ENCODE data around the gene SLC25A19. TPM values are rescaled to one million over a fixed set of nuclear protein-coding genes. Genes with fewer than 3 reads are reported as not detected.
A peak's percentile ranks its signal among the peaks of the same experiment; 100 is the strongest.

SLC25A19 gene
- total and polyA plus RNA-seq, 9 of the 15 experiments (the other 6 are each of a cell fraction or from before 2014, with no cell fraction given): 33.4 to 76.6 (median 55.3) TPM

GRCh38 chr17:75240394-75241142, 48.7 kb downstream of the SLC25A19 start (continued):
- TF ChIP-seq ZBTB43 (CRISPR knock-in tag; IDR thresholded peaks at IDR 0.05) (no peak), MYC (IDR thresholded peaks at IDR 0.05; ENCODE audit: low read depth, low read length) (peak; percentile 62; the same call in 1 of the 2 replicates), MYC (CRISPR knock-in tag; IDR thresholded peaks at IDR 0.05; ENCODE audit: borderline replicate concordance, low read depth) (no peak), MTA3 (IDR thresholded peaks at IDR 0.05; ENCODE audit: borderline replicate concordance) (0 out of 2 replicates have a peak, but pooled peaks have one; percentile 79), PURB (CRISPR knock-in tag; IDR thresholded peaks at IDR 0.05; ENCODE audit: low read depth) (no peak), NFXL1 (CRISPR knock-in tag; IDR thresholded peaks at IDR 0.05) (no peak), ID3 (CRISPR knock-in tag; IDR thresholded peaks at IDR 0.05) (no peak), ID3 (tag; IDR thresholded peaks at IDR 0.05) (peak; percentile 46; the same call in 1 of the 2 replicates), ZKSCAN3 (CRISPR knock-in tag; IDR thresholded peaks at IDR 0.05) (no peak), KLF1 (tag; IDR thresholded peaks at IDR 0.05) (peak; percentile 93), COPS2 (conservative IDR thresholded peaks at IDR 0.05) (no peak), SMARCE1 (IDR thresholded peaks at IDR 0.05) (0 out of 2 replicates have a peak, but pooled peaks have one; percentile 22), TOE1 (IDR thresholded peaks at IDR 0.05; ENCODE audit: borderline replicate concordance) (peak; percentile 76; the same call in 1 of the 2 replicates), TOE1 (CRISPR knock-in tag; IDR thresholded peaks at IDR 0.05; ENCODE audit: borderline replicate concordance, low read depth) (no peak), KLF16 (IDR thresholded peaks at IDR 0.05) (peak; percentile 44; the same call in 1 of the 2 replicates), POLR2AphosphoS2 (IDR thresholded peaks at IDR 0.05; ENCODE audit: low read length) (no peak), HLTF (IDR thresholded peaks at IDR 0.05) (no peak), EP400 (IDR thresholded peaks at IDR 0.05) (peak; percentile 64), ATF3 (IDR thresholded peaks at IDR 0.05) (peak; percentile 13; the same call in 1 of the 2 replicates), ATF3 (CRISPR knock-in tag; conservative IDR thresholded peaks at IDR 0.05) (0 out of 2 replicates have a peak, but pooled peaks have one; percentile 33), USF1 (CRISPR knock-in tag; IDR thresholded peaks at IDR 0.05) (peak; percentile 89), MCM3 (IDR thresholded peaks at IDR 0.05) (no peak), MAZ (CRISPR knock-in tag; conservative IDR thresholded peaks at IDR 0.05 in 1 of 2, IDR thresholded peaks at IDR 0.05 in 1 of 2) (peak; percentile 61 to 82; a peak in 3 of 4 replicates), MAFG (tag; conservative IDR thresholded peaks at IDR 0.05) (no peak), PYGO2 (tag; IDR thresholded peaks at IDR 0.05) (no peak), ZNF431 (CRISPR knock-in tag; IDR thresholded peaks at IDR 0.05) (peak; percentile 38; the same call in 1 of the 2 replicates), CBX1 (IDR thresholded peaks at IDR 0.05; ENCODE audit: low read depth) (0 out of 2 replicates have a peak, but pooled peaks have one; percentile 36), RBM25 (IDR thresholded peaks at IDR 0.05; ENCODE audit: low read depth, low read length, severe bottlenecking) (no peak)
